SH-SY5Y (cell line): ENCODE data around the gene MARCHF10.

Source experiments
- GATA2 ChIP-seq: IDR thresholded peaks from 2 replicates; pipeline ENCODE4 v1.6.1; 2011; ENCODE audit warnings: mild to moderate bottlenecking, low read depth, low read length
- GATA3 ChIP-seq: IDR thresholded peaks from 2 replicates; pipeline ENCODE4 v1.6.1; 2011; ENCODE audit warnings: low read depth, mild to moderate bottlenecking, low read length, moderate library complexity

DNA sequence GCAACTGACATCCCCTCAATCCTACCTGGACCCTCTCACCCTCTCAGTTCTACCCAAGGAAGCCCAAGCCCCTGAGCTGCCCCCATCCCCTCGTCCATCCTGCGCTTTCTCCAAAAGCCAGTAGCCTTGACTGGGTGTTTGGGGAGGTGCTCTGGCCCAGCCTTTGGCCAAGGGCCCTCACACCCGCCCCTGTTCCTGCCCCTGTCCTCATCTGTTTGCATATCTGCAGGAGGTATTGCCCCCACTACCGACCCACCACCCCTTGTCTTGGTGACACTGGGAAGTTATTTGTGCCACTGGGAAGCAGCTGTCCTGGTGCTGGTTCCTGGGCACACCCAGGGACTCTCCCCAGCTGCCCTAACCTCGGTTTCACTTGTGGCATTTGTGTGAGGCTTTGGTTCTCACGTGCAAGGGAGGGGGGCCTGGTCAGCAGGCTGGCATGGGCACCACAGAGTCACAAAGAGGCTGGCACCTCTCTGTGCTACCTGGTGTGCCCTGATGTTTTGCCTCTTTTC lies 105.3 kb downstream of the MARCHF10 start:
- TF ChIP-seq GATA2 (no peak), GATA3 (no peak)
